SK-MEL-5 (cell line): ENCODE measurements around the gene EXOC4. TPM values are rescaled to one million over a fixed set of nuclear protein-coding genes. Genes with fewer than 3 reads are reported as not detected.

Experiments
- DNase-seq: peaks from one replicate; pipeline ENCODE4 v3.0.0-alpha.2; 2016; ENCODE audit warnings: low read depth, low spot score
- in situ Hi-C: cut with HindIII; loops from 2 replicates; pipeline ENCODE4 v1.10.0; 2016; ENCODE audit warnings: low sequenced_read_pairs, high pct_unique_total_duplicates, low pct_unique_long_range_greater_than_20kb
- total RNA-seq: library from RNA; depleted of rRNA; stranded (reverse); fragments of >200 nt; shearing (Covaris generic); gene quantifications from 2 replicates; pipeline ENCODE4 v1.2.3, GENCODE V29; 2014

Gene EXOC4
- total RNA-seq, 1 experiment from 2014 or later: 70.3 TPM

DNA sequence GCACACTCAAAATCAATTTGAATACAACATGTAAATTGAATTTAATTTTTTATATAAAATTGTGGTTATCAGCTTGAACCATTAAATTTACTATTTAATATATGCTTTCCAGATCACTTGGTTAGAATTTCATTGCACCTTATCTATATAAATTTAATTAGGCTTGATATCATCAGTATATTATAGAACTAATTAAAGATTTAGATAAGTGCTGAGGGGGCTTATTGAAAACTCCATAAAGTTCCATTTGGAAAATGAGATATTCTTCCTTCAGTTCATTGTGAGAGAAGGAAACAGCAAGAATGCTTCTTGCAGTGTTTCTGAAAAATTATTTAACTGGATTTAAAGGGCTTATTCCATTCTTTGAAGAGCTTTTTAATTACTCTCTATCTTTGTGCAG lies 788.6 kb downstream of the EXOC4 start:
- in situ Hi-C loops: no loop called here
- no peak for DNase-seq

DNA sequence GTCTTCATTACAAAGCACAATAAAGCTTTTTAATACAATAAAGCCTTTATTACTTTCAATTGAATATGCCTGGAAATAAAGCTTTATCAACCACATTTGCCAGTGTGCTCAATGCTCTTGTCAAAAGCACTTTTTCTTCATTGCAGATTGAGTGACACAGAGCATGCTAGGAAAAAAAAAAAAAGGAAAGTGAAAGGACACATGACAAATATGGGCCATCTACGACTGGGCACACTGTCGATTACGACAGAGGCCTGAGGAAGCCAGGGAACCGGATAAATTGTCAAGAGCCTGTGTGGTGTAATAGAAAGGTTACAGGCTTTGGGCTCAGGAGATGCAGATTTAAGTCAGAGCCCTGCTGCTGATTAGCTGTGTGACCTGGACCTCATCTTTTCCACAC lies 789.4 kb downstream of the EXOC4 start:
- in situ Hi-C loops: no loop called here
- peak; percentile 35 for DNase-seq

- DNase-seq: no peak
- in situ Hi-C loops: no loop called here
Measured at GRCh38 chr7:134044682-134045081, 791.8 kb downstream of the EXOC4 start.

- in situ Hi-C loops: no loop called here
- DNase-seq: no peak
Measured at GRCh38 chr7:134045716-134046115, 792.8 kb downstream of the EXOC4 start.

DNA sequence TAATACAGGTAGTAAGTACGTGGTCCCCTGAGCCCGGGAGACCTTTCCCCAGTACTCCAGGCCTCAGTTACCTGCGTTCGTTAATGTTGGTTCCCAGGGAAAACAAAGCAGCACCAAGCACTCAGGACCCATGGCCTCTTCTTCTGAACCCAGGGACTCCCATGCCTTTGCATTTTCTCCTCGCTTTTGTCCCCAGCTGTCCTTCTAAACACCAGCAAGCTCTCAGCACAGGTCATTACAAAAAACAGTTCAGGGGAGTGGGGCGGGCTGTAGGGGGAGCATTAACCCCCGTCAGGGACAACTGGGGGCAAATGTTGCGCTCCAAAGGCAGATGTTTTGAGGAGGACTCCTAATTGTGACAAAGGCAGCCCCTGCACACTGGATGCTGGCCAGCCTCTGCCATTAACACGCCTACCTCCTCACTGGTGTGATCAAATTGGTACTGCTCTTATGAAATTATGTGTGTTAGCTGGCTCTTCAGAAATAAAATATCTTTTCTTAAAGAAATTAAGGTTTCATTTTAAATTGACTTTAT lies 793.8 kb downstream of the EXOC4 start:
- in situ Hi-C loops: no loop called here
- DNase-seq: no peak

GRCh38 chr7:134047675-134048074 lies 794.8 kb downstream of the EXOC4 start:
- no peak for DNase-seq
- in situ Hi-C loops: no loop called here

GRCh38 chr7:134048166-134048565 lies 795.3 kb downstream of the EXOC4 start:
- in situ Hi-C loops: no loop called here
- no peak for DNase-seq

DNA sequence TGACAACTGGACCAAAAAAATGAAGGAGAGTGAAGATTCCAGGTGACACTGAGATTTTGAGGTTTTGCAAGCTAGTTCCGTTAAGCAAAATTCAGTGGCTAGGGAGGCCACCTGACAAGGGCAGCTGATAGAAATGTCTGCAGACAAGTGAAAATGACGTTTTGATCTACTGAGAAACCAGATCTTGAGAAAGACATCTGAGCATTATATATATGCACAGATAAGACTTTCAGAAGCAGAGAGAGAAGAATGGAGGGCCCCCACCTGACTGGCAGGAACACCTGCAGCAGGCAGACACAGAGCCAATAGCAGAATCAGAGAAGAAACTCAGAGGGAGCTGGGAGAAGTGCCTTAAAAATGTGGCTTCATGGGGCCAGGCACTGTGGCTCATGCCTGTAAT lies 798.1 kb downstream of the EXOC4 start:
- in situ Hi-C loops: no loop called here
- DNase-seq: no peak

DNA sequence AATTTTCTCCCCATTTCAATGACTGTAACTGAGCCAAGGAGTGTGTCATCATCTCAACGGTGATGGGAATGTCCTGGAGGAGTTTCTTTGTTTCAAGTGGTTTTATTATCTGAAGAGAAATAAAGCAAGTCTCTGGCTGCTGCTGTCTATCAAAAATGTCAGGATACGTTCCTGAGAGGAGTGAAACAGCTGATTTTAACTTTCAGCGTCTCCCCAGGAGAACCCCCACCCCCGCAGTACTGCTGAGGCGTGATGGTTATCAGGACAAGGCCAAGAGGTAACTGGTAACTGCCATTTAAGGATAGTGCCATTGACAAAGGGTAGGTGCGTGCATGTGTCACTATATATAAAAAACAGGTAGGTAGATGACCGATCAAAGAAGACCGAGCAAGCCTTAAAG lies 803.9 kb downstream of the EXOC4 start:
- in situ Hi-C loops: no loop called here
- DNase-seq: no peak

DNA sequence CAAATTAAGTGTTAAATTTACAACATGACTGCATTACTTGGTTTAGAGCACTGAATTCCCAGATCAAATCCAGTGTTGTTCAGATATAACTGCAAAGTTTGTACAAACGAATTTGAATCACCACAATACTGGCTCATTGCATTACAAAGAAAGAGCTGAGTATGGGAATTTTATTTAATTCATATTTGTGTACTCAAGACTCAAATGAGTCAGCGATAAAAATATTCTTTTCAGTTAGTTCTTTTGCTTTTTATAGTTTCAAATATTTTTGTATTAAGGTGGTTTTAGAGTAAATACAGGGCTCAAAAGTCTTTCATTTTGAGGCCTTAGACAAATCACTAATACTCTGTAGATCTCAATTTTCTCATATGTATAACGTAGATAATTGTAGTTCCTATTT lies 805.6 kb downstream of the EXOC4 start:
- DNase-seq: no peak
- in situ Hi-C loops: no loop called here

DNA sequence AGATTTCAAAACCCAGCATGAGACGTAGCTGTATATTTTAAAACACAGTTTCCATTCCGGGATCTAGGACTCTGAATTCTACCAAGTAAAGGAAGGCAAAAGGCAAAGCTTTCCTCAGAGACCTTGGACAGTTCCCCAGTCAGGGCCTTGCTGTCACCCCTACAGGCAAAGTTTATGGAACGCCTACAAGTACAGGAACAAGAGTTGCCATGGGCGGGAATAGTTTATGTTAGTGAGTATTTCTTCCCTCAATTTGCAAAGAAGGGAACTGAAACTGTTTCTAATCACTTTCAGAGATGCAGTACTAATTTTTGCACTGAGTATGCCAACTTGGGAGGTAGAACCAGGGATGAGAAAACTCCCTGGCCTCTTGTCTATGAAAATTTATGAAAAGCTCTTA lies 806.1 kb downstream of the EXOC4 start:
- in situ Hi-C loops: no loop called here
- DNase-seq: no peak

- no peak for DNase-seq
- in situ Hi-C loops: no loop called here
Measured at GRCh38 chr7:134059921-134060320, 807.0 kb downstream of the EXOC4 start.

GRCh38 chr7:134060874-134061273 lies 808.0 kb downstream of the EXOC4 start:
- in situ Hi-C loops: no loop called here
- DNase-seq: no peak

DNA sequence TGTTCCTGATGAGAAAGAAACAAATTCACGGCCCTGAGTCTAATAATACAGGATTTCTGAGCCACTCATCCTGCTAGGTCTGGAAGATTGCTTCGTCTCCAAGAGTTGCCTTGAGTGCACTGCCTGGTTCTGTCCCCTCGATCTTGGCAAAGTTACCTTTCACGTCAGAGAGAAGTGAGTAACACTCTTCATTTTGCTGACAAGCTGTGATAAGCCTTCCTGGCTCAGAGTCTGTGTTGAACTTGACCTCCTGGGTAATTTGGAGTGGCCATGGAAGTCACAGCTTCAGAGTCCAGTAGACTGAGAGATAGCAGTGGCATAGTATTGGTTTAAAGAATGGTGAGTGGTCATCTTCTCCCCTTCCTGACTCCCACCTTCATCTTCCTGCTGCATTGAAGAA lies 809.6 kb downstream of the EXOC4 start:
- in situ Hi-C loops: no loop called here

GRCh38 chr7:134065415-134065814 lies 812.5 kb downstream of the EXOC4 start:
- DNase-seq: no peak
- in situ Hi-C loops: no loop called here

More for the DNA sequence above, 809.6 kb downstream of the EXOC4 start:
- DNase-seq: no peak

- in situ Hi-C loops: no loop called here
Measured at GRCh38 chr7:134067164-134067563, 814.3 kb downstream of the EXOC4 start.

GRCh38 chr7:134068670-134069069 lies 815.8 kb downstream of the EXOC4 start:
- no peak for DNase-seq
- in situ Hi-C loops: no loop called here

More at GRCh38 chr7:134067164-134067563, 814.3 kb downstream of the EXOC4 start:
- DNase-seq: no peak

GRCh38 chr7:134069187-134069586 lies 816.3 kb downstream of the EXOC4 start:
- DNase-seq: no peak
- in situ Hi-C loops: no loop called here

GRCh38 chr7:134070673-134071072 lies 817.8 kb downstream of the EXOC4 start:
- DNase-seq: no peak
- in situ Hi-C loops: no loop called here
